GM21529 (cell line): Measurements from ENCODE around the gene LDAF1.
"Not testable (repeated sequence)": the region's sequence is repeated elsewhere in the genome, so short reads cannot be mapped to it uniquely, and the experiment has no call there.

Experiments used
- ATAC-seq: cut with Tn5 transposase; IDR thresholded peaks from one replicate; pipeline ENCODE4 v1.9.1; 2021; ENCODE audit not compliant: unreplicated experiment

Gene LDAF1

GRCh38 chr16:21194771-21195301 is 36.4 kb downstream of the LDAF1 start:
- no peak for ATAC-seq

- not testable (repeated sequence) for ATAC-seq
These were observed 36.9 kb downstream of the LDAF1 start for GRCh38 chr16:21195330-21195729.

- no peak for ATAC-seq
These were observed 38.6 kb downstream of the LDAF1 start for GRCh38 chr16:21197112-21197511.

- ATAC-seq, result no peak
These were observed 39.1 kb downstream of the LDAF1 start for GRCh38 chr16:21197621-21198020.

GRCh38 chr16:21199607-21200218 is 41.2 kb downstream of the LDAF1 start:
- no peak for ATAC-seq

- ATAC-seq, result no peak
These were observed 44.8 kb downstream of the LDAF1 start for GRCh38 chr16:21203155-21203797.

- no peak for ATAC-seq
These were observed 46.8 kb downstream of the LDAF1 start for GRCh38 chr16:21205303-21205702.

- ATAC-seq, result no peak
These were observed 48.1 kb downstream of the LDAF1 start for GRCh38 chr16:21206550-21206949.

- no peak for ATAC-seq
These were observed 50.2 kb downstream of the LDAF1 start for GRCh38 chr16:21208446-21209230.

- ATAC-seq, result no peak
These were observed 53.0 kb downstream of the LDAF1 start, which contains the start of gene ZP2 for GRCh38 chr16:21211486-21211885. Gene ZP2, minus strand, starts transcription at chr16:21211574. Its CDS starts 27 bp downstream, at chr16:21211547.

GRCh38 chr16:21214086-21214485 is 55.6 kb downstream of the LDAF1 start:
- ATAC-seq, result no peak

- no peak for ATAC-seq
These were observed 58.6 kb downstream of the LDAF1 start for GRCh38 chr16:21217121-21217520.

GRCh38 chr16:21218153-21218552 is 59.7 kb downstream of the LDAF1 start:
- no peak for ATAC-seq

- no peak for ATAC-seq
These were observed 61.1 kb downstream of the LDAF1 start for GRCh38 chr16:21219551-21219950.

GRCh38 chr16:21222495-21223337 is 64.2 kb downstream of the LDAF1 start:
- no peak for ATAC-seq

GRCh38 chr16:21223787-21224186 is 65.3 kb downstream of the LDAF1 start:
- no peak for ATAC-seq

GRCh38 chr16:21224800-21225199 is 66.3 kb downstream of the LDAF1 start:
- ATAC-seq, result no peak

- no peak for ATAC-seq
These were observed 68.3 kb downstream of the LDAF1 start for GRCh38 chr16:21226749-21227148.

GRCh38 chr16:21227866-21228265 is 69.4 kb downstream of the LDAF1 start:
- no peak for ATAC-seq

- ATAC-seq, result no peak
These were observed 69.9 kb downstream of the LDAF1 start for GRCh38 chr16:21228361-21228872.
